Retina (tissue), 1 donor: ENCODE measurements around the gene CES4A.
"Not testable (repeated sequence)": the region's sequence is repeated elsewhere in the genome, so short reads cannot be mapped to it uniquely, and the experiment has no call there.

ENCODE experiments used
- DNase-seq: peaks from one replicate; pipeline ENCODE4 v3.0.0-alpha.2; 2016

CES4A gene

DNA sequence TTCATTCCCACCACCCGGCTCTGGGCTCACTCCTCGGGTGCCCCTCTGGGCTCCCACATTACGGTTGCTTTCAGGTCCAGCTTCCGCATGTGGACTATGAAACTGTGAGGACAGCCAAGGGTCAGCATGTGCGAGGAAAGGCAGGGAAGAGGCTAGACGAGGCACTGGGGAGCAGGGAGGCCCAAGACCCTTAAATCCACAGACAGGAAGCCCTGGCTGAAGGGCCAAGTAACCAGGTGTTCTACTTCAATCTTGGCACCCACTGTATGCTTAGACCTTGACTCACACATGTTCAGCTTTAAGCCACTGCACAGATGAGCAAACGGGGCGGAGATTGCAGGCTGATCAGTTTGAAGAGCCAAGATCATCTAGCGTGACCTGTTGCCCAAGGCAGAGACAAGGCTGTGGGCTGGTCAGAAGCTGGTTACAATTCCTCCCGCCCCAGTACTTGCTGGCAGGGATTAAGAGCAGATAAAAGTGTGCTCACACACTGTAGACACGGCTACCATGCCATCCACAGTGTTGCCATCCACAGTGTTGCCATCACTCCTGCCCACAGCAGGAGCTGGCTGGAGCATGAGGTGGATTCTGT is at the start of gene CES4A:
TSS of gene CES4A (plus strand) at position 393 of the 592 bp plus-strand sequence. CDS start at position 577, 184 bp downstream.
- no peak for DNase-seq

DNA sequence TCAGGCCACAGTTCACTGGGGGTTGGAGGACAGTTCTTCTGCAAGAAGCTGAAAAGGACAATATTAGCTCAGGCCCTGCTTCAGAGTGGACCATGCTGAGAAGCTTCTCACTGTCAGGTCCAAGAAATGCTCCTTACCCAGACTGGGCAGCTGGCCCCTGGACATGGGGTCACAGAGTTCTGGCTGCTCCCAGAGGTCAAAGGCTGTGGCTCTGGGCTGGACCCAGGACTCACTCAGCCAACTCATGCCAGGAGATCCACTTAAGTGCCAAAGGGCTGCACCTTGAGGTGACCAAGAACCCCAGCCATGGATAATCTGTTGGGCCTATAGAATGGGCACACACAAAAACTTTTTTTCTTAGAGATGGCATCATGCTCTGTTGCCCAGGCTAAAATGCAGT is 49.0 kb upstream of the CES4A start:
- no peak for DNase-seq

DNA sequence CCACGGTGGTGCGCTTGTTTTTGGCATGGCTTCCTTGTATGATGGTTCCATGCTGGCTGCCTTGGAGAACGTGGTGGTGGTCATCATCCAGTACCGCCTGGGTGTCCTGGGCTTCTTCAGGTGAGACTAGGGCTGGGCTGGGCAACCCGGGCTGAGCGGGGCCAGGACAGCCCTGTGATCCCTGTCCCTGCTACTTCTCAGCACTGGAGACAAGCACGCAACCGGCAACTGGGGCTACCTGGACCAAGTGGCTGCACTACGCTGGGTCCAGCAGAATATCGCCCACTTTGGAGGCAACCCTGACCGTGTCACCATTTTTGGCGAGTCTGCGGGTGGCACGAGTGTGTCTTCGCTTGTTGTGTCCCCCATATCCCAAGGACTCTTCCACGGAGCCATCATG is 48.2 kb upstream of the CES4A start:
- DNase-seq: no peak

DNA sequence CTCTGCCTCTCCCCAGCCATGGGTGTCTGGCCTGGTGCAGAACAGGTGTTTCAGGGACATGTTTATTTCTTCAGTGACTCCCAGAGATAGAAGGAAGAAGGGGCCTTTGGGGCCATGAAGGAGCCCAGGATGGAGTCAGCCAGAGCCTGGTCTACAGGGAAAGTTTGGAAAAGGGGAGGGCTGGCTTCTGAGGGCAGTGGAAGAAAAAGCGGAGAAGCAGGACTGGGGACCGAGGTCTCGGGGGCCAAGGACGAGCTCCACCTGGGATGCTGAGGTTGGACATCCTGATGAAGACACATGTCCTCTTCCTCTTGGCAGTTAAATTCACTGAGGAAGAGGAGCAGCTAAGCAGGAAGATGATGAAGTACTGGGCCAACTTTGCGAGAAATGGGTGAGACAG is 45.4 kb upstream of the CES4A start:
- DNase-seq: no peak

DNA sequence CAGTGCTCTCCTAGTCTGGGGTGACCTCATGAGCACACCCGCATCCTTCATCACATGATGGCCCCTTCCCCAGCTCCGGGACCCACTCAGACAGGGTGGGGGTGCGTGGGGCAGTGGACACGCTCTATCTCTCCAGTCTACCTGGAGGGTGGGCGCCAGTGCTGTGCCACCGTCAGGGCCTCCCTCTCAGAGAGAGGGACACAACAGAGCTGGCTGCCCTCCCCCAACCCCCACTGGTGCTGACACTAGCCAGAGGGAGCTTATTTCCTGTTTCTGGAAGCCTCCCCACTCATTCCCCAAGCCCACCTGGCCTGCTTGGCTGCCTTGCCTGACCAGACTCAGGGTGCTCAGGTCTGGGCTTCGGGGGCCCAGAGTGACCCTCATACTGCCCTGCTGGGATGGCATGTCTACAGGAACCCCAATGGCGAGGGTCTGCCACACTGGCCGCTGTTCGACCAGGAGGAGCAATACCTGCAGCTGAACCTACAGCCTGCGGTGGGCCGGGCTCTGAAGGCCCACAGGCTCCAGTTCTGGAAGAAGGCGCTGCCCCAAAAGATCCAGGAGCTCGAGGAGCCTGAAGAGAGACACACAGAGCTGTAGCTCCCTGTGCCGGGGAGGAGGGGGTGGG is 44.8 kb upstream of the CES4A start:
- DNase-seq: no peak

DNA sequence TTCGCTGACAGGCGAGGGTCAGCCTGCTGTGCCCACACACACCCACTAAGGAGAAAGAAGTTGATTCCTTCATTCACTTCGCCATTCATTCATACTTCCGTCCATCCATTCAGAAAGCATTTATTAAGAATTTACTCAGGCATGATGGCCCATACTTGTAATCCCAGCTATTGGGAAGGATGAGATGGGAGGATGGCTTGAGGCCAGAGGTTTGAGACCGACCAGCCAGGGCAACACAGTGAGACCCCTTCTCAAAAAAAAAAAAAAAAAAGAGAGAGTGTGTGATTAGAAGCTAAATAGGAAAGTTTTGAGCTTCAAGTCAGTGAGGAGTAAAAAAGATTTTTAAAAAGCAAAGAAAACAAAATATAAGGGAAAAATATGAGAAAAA is 44.3 kb upstream of the CES4A start:
- DNase-seq: no peak

DNA sequence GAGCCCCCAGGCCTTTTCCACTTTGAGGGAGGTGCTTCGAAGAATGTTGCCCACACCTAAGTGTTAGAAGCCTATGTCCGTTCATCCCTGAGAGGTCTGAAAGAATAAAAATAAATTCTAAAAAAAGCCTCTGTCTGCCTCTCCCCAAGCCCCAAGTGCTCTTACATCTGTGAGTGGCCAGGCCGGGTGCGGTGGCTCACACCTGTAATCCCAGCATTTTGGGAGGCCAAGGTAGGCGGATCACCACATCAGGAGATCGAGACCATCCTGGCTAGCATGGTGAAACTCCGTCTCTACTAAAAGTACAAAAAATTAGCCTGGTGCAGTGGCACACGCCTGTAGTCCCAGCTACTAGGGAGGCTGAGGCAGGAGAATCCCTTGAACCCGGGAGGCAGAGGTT is 43.4 kb upstream of the CES4A start:
- not testable (repeated sequence) for DNase-seq

DNA sequence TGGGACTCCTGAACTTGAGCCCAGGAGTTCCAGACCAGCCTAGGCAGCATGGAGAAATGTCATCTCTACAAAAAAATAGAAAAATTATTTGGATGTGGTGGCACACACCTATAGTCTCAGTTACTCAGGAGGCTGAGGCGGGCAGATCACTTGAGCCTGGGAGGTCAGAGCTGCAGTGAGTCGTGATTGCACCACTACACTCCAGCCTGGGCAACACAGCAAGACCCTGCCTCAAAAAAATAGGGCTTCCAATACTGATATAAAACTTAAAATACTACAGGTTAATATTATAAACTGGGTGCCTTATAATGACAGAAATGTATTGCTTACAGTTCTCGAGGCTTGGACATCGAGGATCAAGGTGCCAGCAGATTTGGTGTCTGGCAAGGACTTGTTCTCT is 42.5 kb upstream of the CES4A start:
- no peak for DNase-seq

DNA sequence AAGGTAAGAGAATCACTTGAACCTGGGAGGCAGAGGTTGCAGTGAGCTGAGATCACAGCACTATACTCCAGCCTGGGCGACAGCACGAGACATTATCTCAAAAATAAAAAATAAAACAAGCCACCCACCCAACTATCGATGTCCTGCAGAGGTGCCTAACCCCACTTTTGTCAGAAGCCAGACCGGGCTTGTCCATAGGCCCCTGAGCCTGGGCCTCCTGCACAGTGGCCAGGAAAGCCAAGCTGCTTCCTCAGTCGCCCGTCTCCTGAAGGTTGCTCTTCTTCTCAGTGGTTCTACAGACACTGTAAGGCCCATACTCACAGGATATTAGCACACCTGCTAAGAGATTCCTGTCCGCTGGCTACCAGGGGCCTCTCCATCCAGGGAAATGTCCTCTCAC is 41.8 kb upstream of the CES4A start:
- DNase-seq: no peak

DNA sequence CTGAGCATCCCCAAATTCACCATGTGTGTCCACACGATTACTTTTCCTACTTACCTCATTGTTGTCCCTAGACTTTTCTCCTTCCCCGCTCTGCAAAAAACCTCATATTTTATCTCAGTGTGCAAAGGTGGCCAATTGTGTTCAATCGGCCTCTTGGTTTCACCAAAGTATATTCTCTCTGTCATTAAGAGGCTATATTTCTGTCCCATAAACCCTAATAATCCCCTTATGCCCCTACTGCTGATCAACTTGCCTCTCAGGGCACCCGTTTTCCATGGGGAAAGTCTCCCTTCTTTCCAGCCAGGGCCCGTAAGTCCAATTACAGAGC is 41.5 kb upstream of the CES4A start:
- DNase-seq: peak; percentile 31

DNA sequence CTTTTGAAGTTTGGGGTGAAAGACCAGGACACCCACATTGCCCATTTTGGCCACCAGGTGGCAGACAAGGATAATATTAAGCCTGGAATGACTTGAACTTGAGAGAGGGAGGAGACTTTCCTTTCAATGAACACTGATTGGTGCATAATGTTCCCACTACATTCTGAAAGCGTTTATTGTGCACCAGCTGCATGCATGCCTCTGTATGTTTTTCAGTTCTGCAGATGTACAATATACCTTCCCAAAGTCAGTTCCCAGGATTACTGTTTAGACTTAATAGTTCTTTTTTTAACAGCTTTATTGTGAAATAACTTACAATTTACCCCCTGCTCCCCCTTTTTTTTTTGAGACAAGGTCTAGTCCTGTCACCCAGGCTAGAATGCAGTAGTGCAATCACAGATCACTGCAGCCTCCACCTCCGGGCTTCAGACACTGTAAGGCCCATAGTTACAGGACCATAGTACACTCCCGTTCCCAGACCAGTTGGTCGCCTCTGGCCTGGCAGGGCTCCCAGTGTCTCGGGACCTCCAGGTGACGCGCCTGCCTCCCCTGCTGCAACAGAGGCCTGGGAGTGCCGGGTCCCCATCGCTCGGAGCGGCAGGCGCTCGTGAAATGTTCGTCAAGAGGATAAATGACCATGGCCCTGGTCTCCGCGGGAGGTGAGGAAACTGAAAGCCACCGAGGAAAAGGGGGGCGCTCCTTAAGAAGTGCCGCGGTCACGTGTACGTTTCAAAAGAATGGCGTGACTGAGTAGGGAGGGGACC is 40.9 kb upstream of the CES4A start:
- DNase-seq: peak; percentile 84

DNA sequence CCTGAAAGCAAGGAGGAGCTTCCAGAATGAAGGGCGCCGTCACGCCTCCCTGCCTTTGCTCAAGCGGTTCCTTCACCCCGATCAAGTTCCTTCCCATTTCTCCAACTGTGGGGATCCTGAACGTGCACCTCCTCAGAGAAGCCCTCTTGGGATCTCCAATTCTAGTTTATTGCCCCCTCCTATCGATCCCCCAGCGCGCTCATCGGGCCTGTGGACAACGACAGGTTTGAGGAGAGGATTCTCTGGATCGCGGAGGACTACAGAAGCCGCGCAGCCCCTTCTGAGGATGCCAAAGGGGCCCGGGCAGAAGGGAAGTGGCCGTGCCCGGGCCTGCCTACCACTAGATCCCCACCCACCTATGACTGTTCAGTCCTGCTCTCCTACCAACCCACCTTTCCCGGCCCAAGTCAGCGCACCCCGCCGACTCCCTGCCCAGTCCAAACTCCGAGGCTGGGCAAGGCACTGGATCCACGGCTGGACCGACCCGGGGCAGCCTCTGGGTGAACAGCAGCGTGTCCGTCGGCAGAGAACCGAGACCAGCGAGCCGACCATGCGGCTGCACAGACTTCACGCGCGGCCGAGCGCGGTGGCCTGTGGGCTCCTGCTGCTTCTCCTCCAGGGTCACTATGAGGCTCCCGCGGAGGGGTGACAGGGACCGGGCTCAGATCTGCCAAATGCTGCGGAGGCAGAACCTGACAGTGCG is 40.1 kb upstream of the CES4A start:
- peak; percentile 70 for DNase-seq

DNA sequence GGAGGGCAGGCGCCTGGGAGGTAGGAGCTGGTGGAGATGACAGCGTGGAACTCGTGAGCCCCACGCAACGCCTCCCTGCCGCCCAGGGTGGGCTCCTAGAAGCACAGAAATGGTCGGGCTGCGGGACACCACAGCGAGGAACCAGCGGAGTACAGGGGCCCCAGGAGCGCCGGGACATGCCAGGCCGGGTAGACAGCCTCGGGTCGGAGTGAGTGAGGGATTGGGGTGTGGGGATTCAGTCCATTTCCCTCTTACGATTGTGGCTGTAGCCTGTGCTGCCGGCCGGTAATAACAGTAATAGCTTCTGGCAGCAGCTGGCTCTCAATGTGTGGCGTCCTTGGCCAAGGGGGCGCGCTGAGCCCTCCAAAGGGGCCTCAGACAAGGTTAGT is 39.6 kb upstream of the CES4A start:
- peak; percentile 71 for DNase-seq

DNA sequence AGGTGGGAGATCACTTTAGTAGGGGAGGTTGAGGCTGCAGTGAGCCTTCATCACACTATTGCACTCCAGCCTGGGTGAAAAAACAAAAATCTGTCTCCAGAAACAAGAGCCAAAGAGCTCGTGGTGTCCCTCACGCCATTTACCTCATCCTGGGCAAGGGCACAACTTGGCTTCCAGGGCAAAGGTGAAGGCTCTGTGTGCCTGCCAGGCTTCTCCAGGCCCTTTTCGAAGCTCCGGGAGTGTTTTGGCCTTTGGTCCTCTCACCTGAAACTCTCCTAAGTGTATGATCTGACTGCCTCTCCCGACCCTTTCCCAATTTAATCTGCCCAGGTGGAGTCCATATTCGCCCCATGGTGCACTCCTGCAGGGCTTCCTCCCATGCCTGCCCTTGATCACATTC is 38.9 kb upstream of the CES4A start:
- no peak for DNase-seq

DNA sequence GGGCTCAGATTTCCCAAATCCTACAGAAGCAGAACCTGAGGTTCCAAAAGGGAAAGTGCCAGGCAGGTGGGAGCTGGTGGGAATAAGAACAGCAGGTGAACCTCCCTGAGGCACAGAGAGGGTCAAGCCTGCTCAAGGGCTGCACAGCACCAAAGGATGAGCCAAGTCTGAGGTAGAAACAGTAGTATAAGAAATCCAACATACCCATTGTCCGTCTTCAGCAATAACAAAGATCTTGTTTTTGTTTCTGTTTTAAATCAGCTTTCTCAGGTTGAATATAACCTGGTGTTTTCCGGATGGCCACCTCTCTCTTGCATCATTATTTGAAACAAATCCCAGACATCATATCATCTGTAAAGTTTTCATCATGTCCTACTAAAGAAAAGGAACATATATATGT is 38.0 kb upstream of the CES4A start:
- DNase-seq: no peak

DNA sequence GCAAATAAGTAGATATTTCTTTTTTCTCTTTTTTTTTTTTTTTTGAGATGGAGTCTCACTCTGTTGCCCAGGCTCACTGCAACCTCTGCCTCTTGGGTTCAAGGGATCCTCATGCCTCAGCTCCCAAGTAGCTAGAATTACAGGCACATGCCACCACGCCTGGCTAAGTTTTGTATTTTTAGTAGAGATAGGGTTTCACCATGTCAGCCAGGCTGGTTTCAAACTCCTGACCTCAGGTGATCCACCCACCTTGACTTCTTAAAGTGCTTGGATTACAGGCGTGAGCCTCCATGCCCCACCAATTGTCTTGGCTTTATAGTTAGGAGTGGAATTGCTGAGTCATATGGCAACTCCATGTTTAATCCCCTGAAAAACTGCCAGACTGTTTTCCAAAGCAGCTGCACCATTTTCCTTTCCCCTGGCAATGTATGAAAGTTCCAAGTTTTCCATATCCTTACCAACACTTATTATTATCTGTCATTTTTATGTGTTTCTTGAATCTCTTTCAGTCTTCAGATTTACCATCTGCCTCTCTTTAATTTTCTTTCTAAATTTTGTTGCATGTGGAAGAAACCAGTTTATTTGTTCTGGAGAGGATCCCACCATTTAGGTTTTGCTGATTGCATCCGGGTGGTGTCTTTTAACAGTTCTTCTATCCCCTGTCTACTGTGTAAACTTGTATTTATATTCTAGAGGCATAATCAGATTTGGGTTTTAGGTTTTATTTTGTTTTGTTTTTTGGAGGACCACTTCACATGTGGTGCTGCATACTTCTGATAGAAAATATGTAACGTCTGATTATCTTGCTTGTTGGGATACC is 37.2 kb upstream of the CES4A start:
- DNase-seq: no peak

DNA sequence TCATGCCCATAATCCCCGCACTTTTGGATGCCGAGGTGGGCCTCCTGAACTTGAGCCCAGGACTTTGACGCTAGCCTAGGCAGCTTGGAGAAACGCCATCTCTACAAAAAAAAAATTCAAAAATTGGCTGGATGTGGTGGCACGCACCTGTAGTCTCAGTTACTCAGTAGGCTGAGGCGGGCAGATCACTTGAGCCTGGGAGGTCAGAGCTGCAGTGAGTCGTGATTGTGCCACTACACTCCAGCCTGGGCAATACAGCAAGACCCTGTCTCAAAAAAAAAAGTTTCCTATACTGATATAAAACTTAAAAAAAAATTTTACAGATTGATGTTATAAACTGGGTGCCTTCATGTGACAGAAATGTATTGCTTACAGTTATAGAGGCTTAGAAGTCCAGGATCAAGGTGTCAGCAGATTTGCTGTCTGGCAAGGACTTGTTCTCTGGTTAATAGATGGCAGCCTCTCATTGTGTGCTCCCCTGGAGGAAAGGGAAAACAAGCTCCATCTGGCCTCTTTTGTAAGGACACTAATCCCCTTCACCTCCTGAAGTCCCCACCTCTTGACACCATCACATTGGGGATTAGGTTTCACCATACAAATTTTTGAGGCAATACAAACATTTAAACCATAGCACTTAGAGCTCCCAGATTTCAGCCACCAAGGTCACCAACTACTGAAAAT is 35.8 kb upstream of the CES4A start:
- DNase-seq: no peak

DNA sequence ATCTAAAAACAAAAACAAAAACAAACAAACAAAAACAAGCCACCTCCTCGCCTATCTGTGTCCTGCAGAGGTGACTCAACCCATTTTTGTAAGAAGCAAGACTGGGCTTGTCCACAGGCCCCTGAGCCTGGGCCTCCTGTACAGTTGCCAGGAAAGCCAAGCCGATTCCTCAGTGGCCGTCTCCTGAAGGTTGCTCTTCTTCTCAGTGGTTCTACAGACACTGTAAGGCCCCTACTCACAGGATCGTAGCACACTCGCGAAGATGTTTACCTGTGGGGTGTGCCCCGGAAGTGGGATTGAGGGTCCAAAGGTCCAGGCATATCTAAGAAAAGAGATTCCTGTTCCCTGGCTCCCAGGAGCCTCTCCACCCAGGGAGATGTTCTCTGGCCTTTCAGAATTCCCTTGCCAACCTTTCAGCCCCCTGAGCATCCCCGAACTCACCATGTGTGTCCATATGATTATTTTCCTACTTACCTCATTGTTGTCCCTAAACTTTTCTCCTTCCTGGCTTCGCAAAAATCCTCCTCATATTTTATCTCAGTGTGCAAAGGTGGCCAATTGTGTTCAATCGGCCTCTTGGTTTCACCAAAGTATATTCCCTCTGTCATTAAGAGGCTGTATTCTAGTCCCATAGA is 34.8 kb upstream of the CES4A start:
- no peak for DNase-seq

DNA sequence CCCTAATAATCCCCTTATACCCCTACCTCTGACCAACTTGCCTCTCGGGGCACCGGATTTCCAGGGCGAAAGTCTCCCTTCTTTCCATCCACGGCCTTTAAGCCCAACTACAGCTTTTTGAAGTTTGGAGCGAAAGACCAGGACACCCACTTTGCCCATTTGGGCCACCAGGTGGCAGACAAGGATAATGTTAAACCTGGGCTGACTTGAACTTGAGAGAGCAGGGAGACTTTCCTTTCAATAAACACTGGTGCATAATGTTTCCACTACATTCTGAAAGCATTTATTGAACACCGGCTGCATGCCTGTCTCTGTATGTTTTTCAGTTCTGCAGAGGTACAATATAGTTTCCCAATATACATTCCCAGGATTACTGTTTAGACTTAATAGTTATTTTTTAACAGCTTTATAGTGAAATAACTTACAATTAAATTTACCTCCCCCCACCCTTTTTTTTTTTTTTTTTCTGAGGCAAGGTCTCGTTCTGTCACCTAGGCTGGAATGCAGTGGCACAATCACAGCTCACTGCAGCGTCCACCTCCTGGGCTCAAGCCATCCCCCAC is 34.2 kb upstream of the CES4A start:
- DNase-seq: peak; percentile 76

DNA sequence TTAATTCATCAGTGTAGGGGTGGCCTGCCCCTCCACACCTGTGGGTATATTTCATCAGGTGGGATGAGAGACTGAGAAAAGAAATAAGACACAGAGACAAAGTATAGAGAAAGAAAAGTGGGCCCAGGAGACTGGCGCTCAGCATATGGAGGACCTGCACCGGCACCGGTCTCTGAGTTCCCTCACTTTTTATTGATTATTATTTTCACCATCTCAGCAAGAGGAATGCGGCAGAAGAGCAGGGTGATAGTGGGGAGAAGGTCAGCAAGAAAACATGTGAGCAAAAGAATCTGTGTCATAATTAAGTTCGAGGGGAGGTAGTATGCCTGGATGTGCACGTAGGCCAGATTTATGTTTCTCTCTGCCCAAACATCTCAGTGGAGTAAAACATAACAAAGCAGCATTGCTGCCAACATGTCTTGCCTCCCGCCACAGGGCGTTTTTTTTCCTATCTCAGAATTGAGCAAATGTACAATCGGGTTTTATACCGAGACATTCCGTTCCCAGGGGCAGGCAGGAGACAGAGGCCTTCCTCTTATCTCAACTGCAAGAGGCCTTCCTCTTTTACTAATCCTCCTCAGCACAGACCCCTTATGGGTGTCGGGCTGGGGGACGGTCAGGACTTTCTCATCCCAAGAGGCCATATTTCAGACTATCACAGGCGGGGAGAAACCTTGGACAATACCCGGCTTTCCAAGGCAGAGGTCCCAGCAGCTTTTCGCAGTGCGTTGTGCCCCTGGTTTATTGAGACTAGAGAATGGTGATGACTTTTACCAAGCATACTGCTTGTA is 32.8 kb upstream of the CES4A start:
- not testable (repeated sequence) for DNase-seq

DNA sequence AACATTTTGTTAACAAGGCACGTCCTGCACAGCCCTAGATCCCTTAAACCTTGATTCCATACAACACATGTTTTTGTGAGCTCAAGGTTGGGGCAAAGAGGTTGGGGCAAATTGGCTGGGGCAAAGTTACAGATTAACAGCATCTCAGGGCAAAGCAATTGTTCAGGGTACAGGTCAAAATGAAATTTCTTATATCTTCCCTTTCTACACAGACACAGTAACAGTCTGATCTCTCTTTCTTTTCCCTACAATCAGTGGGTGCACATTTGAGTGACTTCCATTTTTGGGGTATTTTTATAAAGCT is 32.3 kb upstream of the CES4A start:
- DNase-seq: not testable (repeated sequence)
